HCT116 (cell line): ENCODE results near the gene C10orf105. TPM values are rescaled to one million over a fixed set of nuclear protein-coding genes. Genes with fewer than 3 reads are reported as not detected.

Experiments
- ATAC-seq: fragments of 200-7000 bp; cut with Tn5 transposase; 2 replicates; pipeline ENCODE4 v1.9.1; 2020; ENCODE audit warnings: mild to moderate bottlenecking, moderate library complexity
- BruUV-seq: library from RNA; stranded (reverse); fragments of 400-500 nt; replicated peaks from 2 replicates; lab custom pipeline; 2021; lab: Mats Ljungman, UMichigan
- CTCF ChIA-PET: fragments of 300-600 bp; sonication (Branson Sonifier 250); formaldehyde crosslinking; loops from one replicate; lab custom pipeline; 2021; ENCODE audit warnings: antibody characterized with exemption; lab: Charles Lee
- POLR2A ChIA-PET: fragments of 300-600, 350-600 bp; sonication (Branson Sonifier 250); formaldehyde crosslinking; loops from one replicate; lab custom pipeline; 2021; ENCODE audit warnings: antibody characterized with exemption; lab: Charles Lee
- RAD21 ChIA-PET, 2 experiments: fragments of 300-600 bp; sonication (Branson Sonifier 250); formaldehyde crosslinking; loops; one replicate each; lab custom pipeline; 2023; ENCODE audit warnings: low total read pairs in 2 of 2; ENCODE audit not compliant: uncharacterized antibody in 2 of 2, unreplicated experiment in 2 of 2, low non-redundant PET in 1 of 2; lab: Charles Lee
- DNase-seq: peaks from one replicate; pipeline ENCODE4 v3.0.0-alpha.2; 2010; ENCODE audit warnings: low read depth, low spot score
- H2AFZ ChIP-seq: fragments of 200-600 bp; shearing (Covaris generic), sonication (generic); 2 replicates; pipeline ENCODE4 v1.6.1; 2017; ENCODE audit warnings: low read depth, mixed run types, mixed read lengths, antibody characterized with exemption, low read length; ENCODE audit not compliant: poor library complexity, severe bottlenecking
- H3K27ac ChIP-seq: 2 replicates; pipeline ENCODE4 v1.5.1; 2012; ENCODE audit warnings: low read depth, low read length
- H3K27me3 ChIP-seq: fragments of 200-600 bp; sonication (generic); 2 replicates; pipeline ENCODE4 v1.6.1; 2016; ENCODE audit warnings: mixed run types, low read length, mixed read lengths; ENCODE audit not compliant: insufficient read depth
- H3K36me3 ChIP-seq, 2 experiments: fragments of 200-500 bp in 1 of 2; fragments of 200-600 bp in 1 of 2; sonication (Bioruptor generic) in 1 of 2; sonication (generic) in 1 of 2; 2 replicates each; pipeline versions ENCODE4 v1.5.1 to v1.6.1; 2014 to 2016; ENCODE audit warnings: low read length in 2 of 2, inconsistent platforms in 1 of 2, mixed read lengths in 1 of 2, mixed run types in 1 of 2; ENCODE audit not compliant: insufficient read depth in 2 of 2, control insufficient read depth in 1 of 2
- H3K4me1 ChIP-seq, 2 experiments: fragments of 200-600 bp in 1 of 2; sonication (generic) in 1 of 2; 2 replicates each; pipeline versions ENCODE4 v1.5.1 to v1.6.1; 2012 to 2017; ENCODE audit warnings: low read length in 2 of 2, inconsistent platforms in 1 of 2, mild to moderate bottlenecking in 1 of 2, mixed read lengths in 1 of 2, mixed run types in 1 of 2, moderate library complexity in 1 of 2; ENCODE audit not compliant: insufficient read depth in 2 of 2, control insufficient read depth in 1 of 2
- H3K4me2 ChIP-seq: fragments of 200-600 bp; sonication (generic); 2 replicates; pipeline ENCODE4 v1.6.1; 2017; ENCODE audit warnings: mixed run types, low read length, mixed read lengths
- H3K4me3 ChIP-seq, 2 experiments: fragments of 200-600 bp in 1 of 2; sonication (generic) in 1 of 2; replicated peaks in 1 of 2; 2 replicates each; pipeline ENCODE4 v1.5.1; 2011 to 2016; ENCODE audit warnings: low read length in 2 of 2, control low read depth in 1 of 2, low read depth in 1 of 2, mild to moderate bottlenecking in 1 of 2, mixed read lengths in 1 of 2, mixed run types in 1 of 2
- H3K79me2 ChIP-seq: fragments of 200-600 bp; sonication (generic); 2 replicates; pipeline ENCODE4 v1.6.1; 2017; ENCODE audit warnings: mild to moderate bottlenecking, mixed run types, low read length, moderate library complexity, mixed read lengths; ENCODE audit not compliant: insufficient read depth
- H3K9ac ChIP-seq: fragments of 200-600 bp; sonication (generic); 2 replicates; pipeline ENCODE4 v1.6.1; 2016; ENCODE audit warnings: low read length, mixed read lengths
- H3K9me2 ChIP-seq: fragments of 200-600 bp; sonication (generic), shearing (Covaris generic); 2 replicates; pipeline ENCODE4 v1.6.1; 2017; ENCODE audit warnings: mixed run types, mild to moderate bottlenecking, moderate library complexity; ENCODE audit not compliant: insufficient read depth
- H3K9me3 ChIP-seq, 2 experiments: fragments of 200-500 bp in 1 of 2; fragments of 200-600 bp in 1 of 2; sonication (Bioruptor generic) in 1 of 2; sonication (generic) in 1 of 2; 2 replicates each; pipeline ENCODE4 v1.6.1; 2014 to 2017; ENCODE audit warnings: low read length in 2 of 2, mixed read lengths in 2 of 2, inconsistent platforms in 1 of 2, low read depth in 1 of 2, mild to moderate bottlenecking in 1 of 2, mixed run types in 1 of 2, moderate library complexity in 1 of 2; ENCODE audit not compliant: control insufficient read depth in 1 of 2, insufficient read depth in 1 of 2
- H4K20me1 ChIP-seq: fragments of 200-600 bp; sonication (generic), shearing (Covaris generic); 2 replicates; pipeline ENCODE4 v1.6.1; 2017; ENCODE audit warnings: mixed run types, mild to moderate bottlenecking, moderate library complexity; ENCODE audit not compliant: insufficient read depth
- JUND ChIP-seq: IDR thresholded peaks from 2 replicates; pipeline ENCODE4 v1.6.1; 2012
- RAD21 ChIP-seq: IDR thresholded peaks from 2 replicates; pipeline ENCODE4 v1.6.1; 2012; ENCODE audit warnings: low read depth, mild to moderate bottlenecking
- SRF ChIP-seq: IDR thresholded peaks from 2 replicates; pipeline ENCODE4 v1.6.1; 2012; ENCODE audit warnings: low read depth
- ZFX ChIP-seq: fragments of 450-650 bp; IDR thresholded peaks from 2 replicates; pipeline ENCODE4 v1.6.1; 2017
- intact Hi-C: fragments of 100-400 bp; cut with micrococcal nuclease; formaldehyde crosslinking; loops from 2 replicates; pipeline ENCODE4 v1.10.0; 2022
- total RNA-seq: library from RNA; stranded (reverse); gene quantifications from one replicate; pipeline ENCODE4 v1.2.1, GENCODE V29; 2021; ENCODE audit not compliant: unreplicated experiment
- TF ChIP-seq, protein P1 (sequence below), 3 experiments: fragments of 200-600 bp in 1 of 3; sonication (generic) in 1 of 3; IDR thresholded peaks in 2 of 3; conservative IDR thresholded peaks in 1 of 3; 2 replicates each; pipeline ENCODE4 v1.5.1; 2012 to 2017; ENCODE audit warnings: low read depth in 2 of 3, low read length in 2 of 3, antibody characterized with exemption in 1 of 3, borderline replicate concordance in 1 of 3, control low read depth in 1 of 3, mild to moderate bottlenecking in 1 of 3, mixed read lengths in 1 of 3, mixed run types in 1 of 3, moderate library complexity in 1 of 3; ENCODE audit not compliant: insufficient read depth in 1 of 3

The C10orf105 gene
- total RNA-seq, 1 experiment from 2014 or later, result not detected

DNA sequence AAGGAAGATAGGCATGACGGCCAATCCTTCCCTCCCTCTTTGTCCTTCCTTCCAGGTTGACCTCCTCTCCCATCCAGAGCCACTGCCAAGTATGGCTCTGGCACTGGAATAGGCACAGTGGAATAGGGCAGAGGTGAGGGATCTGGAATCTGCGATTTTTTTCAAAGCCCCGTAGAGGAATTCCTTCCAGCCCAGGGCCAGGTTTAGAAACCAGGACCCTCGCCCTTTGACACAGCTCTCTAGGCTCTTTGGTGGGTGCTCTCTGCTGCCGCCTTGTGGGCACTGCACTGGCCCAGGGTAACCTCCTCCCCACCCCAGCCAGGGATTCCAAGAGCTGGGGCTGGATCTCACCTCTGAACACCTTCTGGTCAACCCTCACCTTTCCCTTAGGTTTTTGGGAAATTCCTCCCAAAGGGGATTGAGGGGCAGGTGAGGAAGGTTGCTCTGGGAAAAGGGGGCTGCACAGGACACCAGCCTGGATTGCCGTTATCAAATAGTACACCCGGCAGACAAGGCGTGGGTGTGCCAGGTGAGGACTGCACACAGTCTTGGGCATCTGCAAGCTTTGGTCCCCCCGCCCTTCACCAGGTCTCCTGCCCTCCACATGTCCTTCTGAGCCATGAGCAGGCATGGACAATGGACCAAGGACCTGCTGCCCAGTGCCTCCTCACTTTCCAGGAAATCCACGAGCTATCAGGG, 22.8 kb downstream of the C10orf105 start:
- Histone ChIP-seq H3K9ac (no peak overlapping the region), H3K4me2 (peak overlapping the region; percentile 10; the same call in 1 of the 2 replicates), H3K4me1 (peaks cover 0 to 8% of the 10 kb centered on the region in 2 experiments; a peak in 1 of 4 replicates), H3K79me2 (no peaks in the 10 kb centered on the region), H2AFZ (peak overlapping the region; percentile 68), H3K9me2 (no peaks in the 10 kb centered on the region), H3K9me3 (no peaks in the 10 kb centered on the region), H4K20me1 (no peaks in the 10 kb centered on the region), H3K36me3 (no peaks in the 10 kb centered on the region), H3K4me3 (no peak overlapping the region), H3K27ac (no peak overlapping the region), H3K27me3 (no peaks in the 10 kb centered on the region)
- ChIA-PET RAD21 (interaction anchor here (0.6 to 1.6 kb wide), 9 partner anchors 70 to 378 kb away, joined by 3 to 14 read pairs (median 5); partner anchors contain the start of genes SLC29A3 (in 1 of the 2) and VSIR (in 1 of the 2)), CTCF (interaction anchor here (0.6 to 4.7 kb wide), 31 partner anchors 9 to 458 kb away, joined by 3 to 57 read pairs (median 4); partner anchors contain the start of genes SLC29A3 and VSIR), POLR2A (interaction anchor here (1.0 to 1.1 kb wide), 2 partner anchors 378 to 383 kb away, joined by 3 to 6 read pairs; partner anchors contain the start of gene SLC29A3)
- DNase-seq (no peak), ATAC-seq (peak; percentile 96)
- BruUV-seq, result no TSS peak
- intact Hi-C loops, result loop anchor here (1.0 to 5.0 kb wide), 4 partner anchors 76 to 377 kb away; partner anchors contain the start of genes SLC29A3 and VSIR
- TF ChIP-seq, protein P1, sequence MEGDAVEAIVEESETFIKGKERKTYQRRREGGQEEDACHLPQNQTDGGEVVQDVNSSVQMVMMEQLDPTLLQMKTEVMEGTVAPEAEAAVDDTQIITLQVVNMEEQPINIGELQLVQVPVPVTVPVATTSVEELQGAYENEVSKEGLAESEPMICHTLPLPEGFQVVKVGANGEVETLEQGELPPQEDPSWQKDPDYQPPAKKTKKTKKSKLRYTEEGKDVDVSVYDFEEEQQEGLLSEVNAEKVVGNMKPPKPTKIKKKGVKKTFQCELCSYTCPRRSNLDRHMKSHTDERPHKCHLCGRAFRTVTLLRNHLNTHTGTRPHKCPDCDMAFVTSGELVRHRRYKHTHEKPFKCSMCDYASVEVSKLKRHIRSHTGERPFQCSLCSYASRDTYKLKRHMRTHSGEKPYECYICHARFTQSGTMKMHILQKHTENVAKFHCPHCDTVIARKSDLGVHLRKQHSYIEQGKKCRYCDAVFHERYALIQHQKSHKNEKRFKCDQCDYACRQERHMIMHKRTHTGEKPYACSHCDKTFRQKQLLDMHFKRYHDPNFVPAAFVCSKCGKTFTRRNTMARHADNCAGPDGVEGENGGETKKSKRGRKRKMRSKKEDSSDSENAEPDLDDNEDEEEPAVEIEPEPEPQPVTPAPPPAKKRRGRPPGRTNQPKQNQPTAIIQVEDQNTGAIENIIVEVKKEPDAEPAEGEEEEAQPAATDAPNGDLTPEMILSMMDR (IDR thresholded peaks at IDR 0.05 in 2 of 3, conservative IDR thresholded peaks at IDR 0.05 in 1 of 3; ENCODE audit: borderline replicate concordance in 1 of 3, insufficient read depth in 1 of 3, low read depth in 2 of 3, low read length in 2 of 3), result peak; percentile 81 to 99 (median 97)
- TF ChIP-seq ZFX (no peak), RAD21 (peak; percentile 71), JUND (no peak), SRF (no peak)
